Measurements from ENCODE around the gene PLOD2. TPM values are rescaled to one million over a fixed set of nuclear protein-coding genes. Genes with fewer than 3 reads are reported as not detected.

Gene PLOD2
- total and polyA plus RNA-seq, 12 donors: 12.5 to 44.6 (median 16.8) TPM

- DNase-seq: no peak
- no peak for TF ChIP-seq CTCF (IDR thresholded peaks at IDR 0.05)
- H3K27ac ChIP-seq: no peak overlapping the region
- no peaks in the 10 kb centered on the region for H3K27me3 ChIP-seq
- no peak overlapping the region for H3K4me3 ChIP-seq
- no peak for ATAC-seq
- intact Hi-C loops (cut with DNase I): no loop called here
- peaks cover 0 to 4% (median 0%) of the 10 kb centered on the region in 11 donors for H3K9me3 ChIP-seq
- H3K36me3 ChIP-seq: no peaks in the 10 kb centered on the region
- H3K4me1 ChIP-seq: no peaks in the 10 kb centered on the region
These were observed 120.4 kb downstream of the PLOD2 start for GRCh38 chr3:146040630-146041029.

GRCh38 chr3:146037697-146038096 is 123.3 kb downstream of the PLOD2 start:
- WGBS, 2 donors: 91 to 93% methylated on average over 5 of the region's 5 CpGs
- Histone ChIP-seq H3K4me3 (no peak overlapping the region), H3K27ac (no peak overlapping the region), H3K9me3 (no peaks in the 10 kb centered on the region), H3K4me1 (no peaks in the 10 kb centered on the region), H3K27me3 (no peaks in the 10 kb centered on the region), H3K36me3 (no peaks in the 10 kb centered on the region)
- DNase-seq: no peak
- intact Hi-C loops (cut with DNase I): no loop called here
- TF ChIP-seq CTCF (IDR thresholded peaks at IDR 0.05): no peak
- no peak for ATAC-seq

- no peaks in the 10 kb centered on the region for H3K27me3 ChIP-seq
- H3K36me3 ChIP-seq: no peaks in the 10 kb centered on the region
- H3K27ac ChIP-seq: no peak overlapping the region
- DNase-seq (no peak), ATAC-seq (no peak)
- WGBS, 2 donors: 94 to 95% methylated on average over 1 of the region's 1 CpG
- TF ChIP-seq CTCF (IDR thresholded peaks at IDR 0.05): no peak
- intact Hi-C loops (cut with DNase I): no loop called here
- no peak overlapping the region for H3K4me3 ChIP-seq
- H3K9me3 ChIP-seq: no peaks in the 10 kb centered on the region
- no peaks in the 10 kb centered on the region for H3K4me1 ChIP-seq
These were observed 124.7 kb downstream of the PLOD2 start for GRCh38 chr3:146036281-146036680.

GRCh38 chr3:146035366-146035765 is 125.6 kb downstream of the PLOD2 start:
- DNase-seq (no peak), ATAC-seq (no peak)
- WGBS, 2 donors: 92 to 97% methylated on average over 5 of the region's 5 CpGs
- intact Hi-C loops (cut with DNase I): no loop called here
- H3K36me3 ChIP-seq: no peaks in the 10 kb centered on the region
- H3K9me3 ChIP-seq: peaks cover 0 to 5% (median 0%) of the 10 kb centered on the region in 11 donors
- H3K27ac ChIP-seq: no peak overlapping the region
- no peaks in the 10 kb centered on the region for H3K27me3 ChIP-seq
- no peak for TF ChIP-seq CTCF (IDR thresholded peaks at IDR 0.05)
- H3K4me1 ChIP-seq: no peaks in the 10 kb centered on the region
- H3K4me3 ChIP-seq: no peak overlapping the region

- Histone ChIP-seq H3K9me3 (peaks cover 0 to 17% (median 3%) of the 10 kb centered on the region in 11 donors), H3K4me3 (no peak overlapping the region), H3K36me3 (no peaks in the 10 kb centered on the region), H3K4me1 (no peaks in the 10 kb centered on the region), H3K27ac (no peak overlapping the region), H3K27me3 (no peaks in the 10 kb centered on the region)
- ATAC-seq (no peak), DNase-seq (no peak)
- TF ChIP-seq CTCF (IDR thresholded peaks at IDR 0.05): no peak
- intact Hi-C loops (cut with DNase I): no loop called here
These were observed 127.0 kb downstream of the PLOD2 start for GRCh38 chr3:146033950-146034349.
